ENCODE data around the gene LIPT2. TPM values are rescaled to one million over a fixed set of nuclear protein-coding genes. Genes with fewer than 3 reads are reported as not detected.

Gene LIPT2
- total and polyA plus RNA-seq, 2 donors (not counting 1 experiment from before 2014, with no cell fraction given): 6.5 to 8.3 TPM

DNA sequence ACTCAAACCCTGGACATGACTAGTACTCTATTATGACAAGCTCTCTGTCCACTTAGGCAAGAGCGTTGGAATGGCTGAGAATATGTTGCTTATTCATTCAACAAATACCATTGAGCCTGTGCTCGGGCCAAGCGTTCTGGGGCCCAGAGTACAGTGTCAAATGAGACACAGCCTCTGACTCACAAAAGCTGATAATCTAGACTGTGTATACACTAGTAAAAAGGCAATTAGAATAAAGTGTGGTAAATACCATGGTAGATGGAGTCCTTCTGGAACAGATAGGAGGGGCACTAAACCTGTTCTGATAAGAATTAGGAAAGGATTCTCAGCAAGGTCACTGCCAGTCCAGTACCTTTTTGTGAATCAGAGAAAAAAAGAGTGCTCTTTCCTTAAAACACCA is 50.9 kb downstream of the LIPT2 start:
- Histone ChIP-seq H3K79me2 (ENCODE audit: control insufficient read depth, insufficient read depth, low read length) (no peaks in the 10 kb centered on the region), H3K4me2 (replicated peaks; ENCODE audit: low read depth, low read length, poor library complexity, severe bottlenecking) (no peak overlapping the region), H2AFZ (ENCODE audit: insufficient read depth, low read depth, low read length, poor library complexity, severe bottlenecking) (no peak overlapping the region), H3K4me3 (ENCODE audit: control extremely low read depth in 1 of 5, extremely low read depth in 1 of 5, insufficient read depth in 1 of 5, low read depth in 2 of 5, low read length in 4 of 5) (no peak overlapping the region), H3K9ac (ENCODE audit: low read length) (no peak overlapping the region), H4K20me1 (ENCODE audit: control insufficient read depth, insufficient read depth, low read length, poor library complexity, severe bottlenecking) (no peaks in the 10 kb centered on the region), H3K36me3 (replicated peaks in 1 of 2; ENCODE audit: control extremely low read depth in 1 of 2, control insufficient read depth in 1 of 2, extremely low read depth in 1 of 2, insufficient read depth in 2 of 2, low read length in 1 of 2) (no peaks in the 10 kb centered on the region), H3K27ac (ENCODE audit: low read length in 2 of 2) (no peak overlapping the region), H3K27me3 (replicated peaks in 1 of 4; ENCODE audit: control extremely low read depth in 1 of 4, control insufficient read depth in 3 of 4, insufficient read depth in 4 of 4, low read length in 3 of 4) (peaks cover 0 to 8% (median 1%) of the 10 kb centered on the region in 4 experiments), H3K9me3 (ENCODE audit: control extremely low read depth in 1 of 3, control insufficient read depth in 2 of 3, insufficient read depth in 1 of 3, low read length in 2 of 3) (peaks cover 2 to 7% (median 3%) of the 10 kb centered on the region in 3 donors), H3K4me1 (ENCODE audit: control insufficient read depth in 2 of 2, insufficient read depth in 2 of 2, low read length in 2 of 2) (no peaks in the 10 kb centered on the region)
- no peak for TF ChIP-seq EZH2 (IDR thresholded peaks at IDR 0.05; ENCODE audit: borderline replicate concordance, insufficient read depth, low read depth, low read length, poor library complexity, severe bottlenecking)
- no peak for TF ChIP-seq CTCF (IDR thresholded peaks at IDR 0.05)
- Mint-ChIP-seq H3K27me3 (peaks cover 36% of the 10 kb centered on the region), H3K27ac (no peak overlapping the region), H3K4me3 (no peak overlapping the region), H3K9me3 (ENCODE audit: insufficient read depth) (no peaks in the 10 kb centered on the region), H3K4me1 (no peaks in the 10 kb centered on the region)
- ATAC-seq (ENCODE audit: low read depth) (no peak), DNase-seq (no peak)
- intact Hi-C loops (cut with micrococcal nuclease): no loop called here
- POLR2A ChIA-PET: no interaction called here
- WGBS (ENCODE audit: insufficient coverage): no CpG with 5 or more reads among the region's 3 CpGs
- CTCF ChIA-PET: interaction anchor here (1.3 to 2.3 kb wide), 3 partner anchors 10 to 53 kb away, joined by 3 to 10 read pairs (median 4); no protein-coding TSS in a partner anchor

Small RNA genes lying within 50 kb of the gene (small RNA-seq; reads per million reads assigned to genes)
- gene CYCSP27 (ENCODE audit: insufficient read length, low read depth, low replicate concordance): not detected

Other genes with a start within 250 kb of the LIPT2 start
- not detected in 2 replicates for gene P4HA3, start 182.1 kb downstream of the LIPT2 start, total RNA-seq
- gene P4HA3, start 182.1 kb downstream of the LIPT2 start, polyA plus RNA-seq: not detected in 2 replicates
- 8.4 and 12.6 TPM in 2 replicates for gene PGM2L1, start 95.3 kb downstream of the LIPT2 start, total RNA-seq
- gene PGM2L1, start 95.3 kb downstream of the LIPT2 start, polyA plus RNA-seq: 1.4 and 1.6 TPM in 2 replicates
- not detected in 2 replicates for gene KCNE3, start 26.2 kb downstream of the LIPT2 start, total RNA-seq
- gene KCNE3, start 26.2 kb downstream of the LIPT2 start, polyA plus RNA-seq: 0.35 and 0.85 TPM in 2 replicates
- gene POLD3, start 98.9 kb upstream of the LIPT2 start, total RNA-seq: 13.5 and 17.6 TPM in 2 replicates
- gene POLD3, start 98.9 kb upstream of the LIPT2 start, polyA plus RNA-seq: 4.6 and 4.9 TPM in 2 replicates
- gene CHRDL2, start 237.7 kb upstream of the LIPT2 start, total RNA-seq: not detected in 2 replicates
- gene CHRDL2, start 237.7 kb upstream of the LIPT2 start, polyA plus RNA-seq: 0.24 TPM in 1 of 2 replicates, not detected in the other